NAMALWA (cell line): ENCODE results near the gene RGL3.
"Not testable (repeated sequence)": the region's sequence is repeated elsewhere in the genome, so short reads cannot be mapped to it uniquely, and the experiment has no call there.

Experiments
- DNase-seq: peaks from one replicate; pipeline ENCODE4 v3.0.0-alpha.2; 2015; ENCODE audit warnings: low spot score

RGL3 gene

GRCh38 chr19:11421371-11422098 lies 2.4 kb upstream of the RGL3 start:
- DNase-seq = peak; percentile 88

- no peak for DNase-seq
Observed at GRCh38 chr19:11420429-11421370, 1.6 kb upstream of the RGL3 start.

GRCh38 chr19:11418094-11418548 lies 993 bp downstream of the RGL3 start:
- DNase-seq = no peak

- DNase-seq = no peak
Observed at GRCh38 chr19:11416346-11417052, 2.6 kb downstream of the RGL3 start.

- no peak for DNase-seq
Observed at GRCh38 chr19:11414544-11414943, 4.6 kb downstream of the RGL3 start.

- no peak for DNase-seq
Observed at GRCh38 chr19:11410682-11411081, 8.4 kb downstream of the RGL3 start.

- no peak for DNase-seq
Observed at GRCh38 chr19:11408591-11408990, 10.5 kb downstream of the RGL3 start.

GRCh38 chr19:11406703-11407236 lies 12.3 kb downstream of the RGL3 start:
- not testable (repeated sequence) for DNase-seq

- no peak for DNase-seq
Observed at GRCh38 chr19:11405846-11406643, 13.1 kb downstream of the RGL3 start.

- no peak for DNase-seq
Observed at GRCh38 chr19:11404588-11405222, 14.4 kb downstream of the RGL3 start.

GRCh38 chr19:11401808-11402543 lies 17.1 kb downstream of the RGL3 start:
- no peak for DNase-seq

- DNase-seq = no peak
Observed at GRCh38 chr19:11400798-11401197, 18.3 kb downstream of the RGL3 start.

GRCh38 chr19:11399667-11400066 lies 19.4 kb downstream of the RGL3 start:
- DNase-seq = no peak

GRCh38 chr19:11397089-11397610 lies 22.0 kb downstream of the RGL3 start:
- no peak for DNase-seq

- DNase-seq = no peak
Observed at GRCh38 chr19:11390933-11391680, 28.0 kb downstream of the RGL3 start.

- no peak for DNase-seq
Observed at GRCh38 chr19:11390359-11390758, 28.8 kb downstream of the RGL3 start.

GRCh38 chr19:11387162-11388034 lies 31.7 kb downstream of the RGL3 start:
- DNase-seq = peak; percentile 49

GRCh38 chr19:11384778-11385129 lies 34.4 kb downstream of the RGL3 start:
- no peak for DNase-seq
